GM21786 (cell line): Measurements from ENCODE around the gene SLX4IP.
"Not testable (repeated sequence)": the region's sequence is repeated elsewhere in the genome, so short reads cannot be mapped to it uniquely, and the experiment has no call there.

ENCODE experiments used
- ATAC-seq: cut with Tn5 transposase; IDR thresholded peaks from one replicate; pipeline ENCODE4 v1.9.1; 2021; ENCODE audit not compliant: unreplicated experiment

SLX4IP gene

GRCh38 chr20:10434832-10435812 is at the start of gene SLX4IP:
Gene SLX4IP (plus strand): TSS chr20:10435305. CDS start chr20:10458205, 22,900 bp downstream.
- ATAC-seq, result peak; percentile 58

- no peak for ATAC-seq
Observed at GRCh38 chr20:10385850-10386544, 49.1 kb upstream of the SLX4IP start.

GRCh38 chr20:10387686-10388085 is 47.4 kb upstream of the SLX4IP start:
- ATAC-seq, result no peak

GRCh38 chr20:10388597-10388996 is 46.5 kb upstream of the SLX4IP start:
- no peak for ATAC-seq

GRCh38 chr20:10390709-10391108 is 44.4 kb upstream of the SLX4IP start:
- no peak for ATAC-seq

- not testable (repeated sequence) for ATAC-seq
Observed at GRCh38 chr20:10394752-10395151, 40.4 kb upstream of the SLX4IP start.

GRCh38 chr20:10398834-10399369 is 36.2 kb upstream of the SLX4IP start:
- ATAC-seq, result no peak

GRCh38 chr20:10402938-10403608 is 32.0 kb upstream of the SLX4IP start:
- no peak for ATAC-seq

- no peak for ATAC-seq
Observed at GRCh38 chr20:10404023-10404628, 31.0 kb upstream of the SLX4IP start.

GRCh38 chr20:10404959-10405530 is 30.1 kb upstream of the SLX4IP start:
- ATAC-seq, result no peak

- no peak for ATAC-seq
Observed at GRCh38 chr20:10408108-10408813, 26.8 kb upstream of the SLX4IP start.

- no peak for ATAC-seq
Observed at GRCh38 chr20:10411673-10412072, 23.4 kb upstream of the SLX4IP start.

- ATAC-seq, result peak; percentile 66
Observed at GRCh38 chr20:10412591-10413408, 22.3 kb upstream of the SLX4IP start.

GRCh38 chr20:10415013-10415650 is 20.0 kb upstream of the SLX4IP start:
- ATAC-seq, result no peak

- not testable (repeated sequence) for ATAC-seq
Observed at GRCh38 chr20:10417218-10417617, 17.9 kb upstream of the SLX4IP start.

GRCh38 chr20:10419550-10420133 is 15.5 kb upstream of the SLX4IP start:
- ATAC-seq, result no peak

- peak; percentile 45 for ATAC-seq
Observed at GRCh38 chr20:10423735-10424134, 11.4 kb upstream of the SLX4IP start.
